NCI-H1417 (cell line): ENCODE data around the gene C5orf63.
A peak's percentile ranks its signal among the peaks of the same experiment; 100 is the strongest.
"Not testable (repeated sequence)": the region's sequence is repeated elsewhere in the genome, so short reads cannot be mapped to it uniquely, and the experiment has no call there.

Experiments used
- DNase-seq, 3 experiments: peaks; one replicate each; lab custom pipeline; 2025; lab: John Stamatoyannopoulos, UW

C5orf63 gene

DNA sequence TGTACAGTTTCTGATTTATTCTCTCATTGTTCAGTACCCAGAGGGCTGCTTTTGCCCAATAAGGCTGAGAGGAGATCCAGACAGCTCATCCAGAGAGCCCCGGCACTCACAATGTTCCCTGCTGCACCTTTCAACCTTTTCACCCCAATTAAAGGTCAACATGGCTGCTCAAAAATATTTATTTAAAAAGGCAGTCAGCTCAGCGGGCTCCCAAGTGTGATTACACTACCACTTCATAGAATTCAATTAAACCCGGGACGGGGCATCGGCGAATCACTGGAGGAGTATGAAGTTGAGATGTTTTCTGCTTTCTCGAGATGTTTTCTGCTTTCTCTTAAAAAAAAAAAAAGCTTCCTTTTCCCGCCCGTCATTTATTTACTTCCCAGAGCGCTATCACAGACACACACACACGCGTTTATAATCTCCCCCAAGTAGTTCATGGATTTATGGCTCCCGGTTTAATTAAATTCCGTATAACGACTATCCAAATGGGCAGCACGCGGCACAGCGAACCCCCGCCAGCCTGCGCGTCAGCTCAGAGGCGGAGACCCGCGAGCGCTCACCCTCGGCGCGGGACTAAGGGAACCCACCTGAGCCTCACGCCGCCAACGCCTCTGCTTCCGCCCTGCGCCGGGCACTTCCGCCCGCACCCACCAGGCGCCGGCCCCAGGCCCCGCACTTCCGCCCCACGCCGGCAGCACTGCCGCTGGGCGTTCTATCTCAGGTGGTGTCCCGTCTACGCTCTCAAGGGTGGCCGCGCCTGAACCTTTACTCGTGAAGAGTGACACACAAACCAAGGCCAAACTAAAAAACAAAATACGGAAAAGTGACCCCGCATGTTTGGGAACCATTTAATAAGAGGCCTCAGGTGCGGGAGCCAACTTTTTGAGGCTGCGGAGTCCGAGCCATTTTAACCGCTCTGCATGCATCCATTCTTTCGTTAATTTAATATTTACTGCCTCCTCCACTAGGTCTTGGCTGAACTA lies at the start of gene C5orf63:
Gene C5orf63, minus strand, starts transcription at position 642 of the 986 bp plus-strand sequence. CDS start 14,507 bp downstream, outside the sequence.
- peak; percentile 39 to 75 (median 65) for DNase-seq

DNA sequence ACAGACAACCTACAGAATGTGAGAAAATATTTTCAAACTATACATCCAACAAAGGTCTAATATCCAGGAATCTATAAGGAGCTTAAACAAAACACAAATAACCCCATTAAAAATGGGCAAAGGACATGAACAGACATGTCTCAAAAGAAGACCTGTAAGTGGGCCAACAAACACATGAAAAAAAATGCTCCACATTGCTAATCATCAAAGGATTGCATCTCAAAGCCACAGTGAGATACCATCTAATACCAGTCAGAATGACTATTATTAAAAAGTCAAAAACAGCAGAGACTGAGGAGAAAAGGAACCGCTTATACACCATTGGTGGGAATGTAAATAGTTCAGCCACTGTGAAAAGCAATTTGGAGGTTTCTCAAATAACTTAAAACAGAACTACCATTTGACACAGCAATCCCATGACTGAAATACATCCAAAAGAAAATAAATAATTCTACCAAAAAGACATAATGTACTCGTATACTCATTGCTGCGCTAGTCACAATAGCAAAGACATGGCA lies 39.1 kb upstream of the C5orf63 start:
- DNase-seq: no peak

DNA sequence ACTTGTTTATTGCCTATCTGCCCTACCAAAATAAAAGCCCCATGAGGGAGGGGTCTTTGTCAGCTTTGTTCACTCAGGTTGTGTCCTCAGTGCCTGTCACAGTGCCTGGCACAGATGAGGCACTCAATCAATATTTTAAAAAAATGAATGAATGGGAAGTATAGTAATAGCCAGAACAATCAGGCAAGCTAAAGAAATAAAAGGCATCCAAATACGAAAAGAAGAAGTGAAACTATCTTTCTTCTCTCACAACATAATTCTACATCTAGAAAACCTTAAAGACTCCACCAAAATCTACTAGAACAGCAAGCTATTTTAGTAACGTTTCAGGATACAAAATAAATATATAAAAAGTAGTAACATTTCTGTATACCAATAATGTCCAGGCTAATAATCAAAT lies 37.8 kb upstream of the C5orf63 start:
- DNase-seq: no peak

DNA sequence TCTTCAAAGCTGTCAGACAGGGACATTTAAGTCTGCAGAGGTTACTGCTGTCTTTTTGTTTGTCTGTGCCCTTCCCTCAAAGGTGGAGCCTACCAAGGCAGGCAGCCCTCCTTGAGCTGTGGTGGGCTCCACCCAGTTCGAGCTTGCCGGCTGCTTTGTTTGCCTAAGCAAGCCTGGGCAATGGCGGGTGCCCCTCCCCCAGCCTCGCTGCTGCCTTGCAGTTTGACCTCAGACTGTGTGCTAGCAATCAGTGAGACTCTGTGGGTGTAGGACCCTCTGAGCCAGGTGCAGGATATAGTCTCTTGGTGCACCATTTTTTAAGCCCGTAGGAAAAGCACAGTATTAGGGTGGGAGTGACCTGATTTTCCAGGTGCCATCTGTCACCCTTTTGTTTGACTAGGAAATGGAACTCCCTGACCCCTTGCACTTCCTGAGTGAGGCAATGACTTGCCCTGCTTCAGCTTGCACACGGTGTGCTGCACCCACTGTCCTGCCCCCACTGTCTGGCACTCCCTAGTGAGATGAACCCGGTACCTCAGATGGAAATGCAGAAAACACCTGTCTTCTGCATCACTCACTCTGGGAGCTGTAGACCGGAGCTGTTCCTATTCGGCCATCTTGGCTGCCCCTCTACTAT lies 35.4 kb upstream of the C5orf63 start:
- DNase-seq: not testable (repeated sequence)

DNA sequence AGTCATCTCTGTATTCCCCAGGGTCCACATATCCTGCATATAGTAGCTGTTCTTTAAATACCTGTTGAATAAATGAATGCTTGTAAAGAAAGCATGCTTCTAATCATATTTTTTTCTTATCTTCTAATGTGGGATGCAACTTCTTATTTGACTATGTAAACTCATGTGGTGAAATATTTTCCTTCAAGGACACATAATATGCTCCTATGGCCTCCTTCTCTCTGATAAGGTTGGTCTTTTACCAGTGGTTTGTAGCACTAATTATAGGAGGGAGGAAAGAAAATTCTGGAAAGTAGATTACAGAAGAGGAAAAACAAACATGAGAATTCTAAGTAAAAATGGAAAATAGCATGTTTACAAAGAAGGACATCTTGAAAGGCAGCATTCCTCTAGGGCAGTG lies 28.6 kb upstream of the C5orf63 start:
- no peak for DNase-seq

DNA sequence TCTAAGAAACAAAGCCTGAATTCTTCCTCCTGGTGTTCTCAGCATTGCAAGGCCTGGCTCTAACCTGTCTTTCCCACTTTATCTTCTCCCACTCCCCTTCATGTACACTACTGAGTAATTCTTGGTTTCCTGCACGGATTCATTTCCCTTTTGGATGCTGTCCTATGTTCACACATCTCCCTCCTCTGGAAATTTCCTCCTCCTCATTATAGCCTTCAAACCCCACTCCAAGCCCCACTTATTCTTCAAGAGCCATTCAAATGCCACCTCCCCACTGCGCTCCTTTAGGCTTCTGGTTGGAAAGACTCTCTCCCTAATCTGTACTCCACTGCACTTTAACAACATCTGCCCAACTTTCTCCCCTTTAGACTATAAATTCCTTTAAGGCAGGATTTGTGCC lies 28.2 kb upstream of the C5orf63 start:
- peak in 1 of 3 experiments; percentile 89 for DNase-seq

DNA sequence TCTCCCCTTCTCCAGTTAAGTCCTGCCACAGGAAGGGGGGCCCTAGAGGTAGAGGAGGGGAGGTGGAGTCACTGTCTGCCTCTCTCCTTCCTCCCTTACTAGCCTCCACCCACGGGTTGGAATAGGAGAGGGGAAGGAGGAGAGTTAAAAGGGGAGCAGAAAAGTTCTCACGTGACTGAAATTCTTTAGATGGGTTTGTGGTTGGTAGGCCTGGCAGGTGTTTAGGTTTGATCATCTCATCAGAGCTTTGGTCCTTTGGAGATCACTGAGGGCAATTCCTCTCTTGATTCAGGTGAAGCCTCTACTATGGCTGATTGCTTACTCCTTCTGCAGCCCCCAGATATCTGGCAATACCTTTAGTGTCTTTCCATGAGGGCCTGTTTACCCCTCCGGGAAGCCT lies 24.9 kb upstream of the C5orf63 start:
- no peak for DNase-seq

DNA sequence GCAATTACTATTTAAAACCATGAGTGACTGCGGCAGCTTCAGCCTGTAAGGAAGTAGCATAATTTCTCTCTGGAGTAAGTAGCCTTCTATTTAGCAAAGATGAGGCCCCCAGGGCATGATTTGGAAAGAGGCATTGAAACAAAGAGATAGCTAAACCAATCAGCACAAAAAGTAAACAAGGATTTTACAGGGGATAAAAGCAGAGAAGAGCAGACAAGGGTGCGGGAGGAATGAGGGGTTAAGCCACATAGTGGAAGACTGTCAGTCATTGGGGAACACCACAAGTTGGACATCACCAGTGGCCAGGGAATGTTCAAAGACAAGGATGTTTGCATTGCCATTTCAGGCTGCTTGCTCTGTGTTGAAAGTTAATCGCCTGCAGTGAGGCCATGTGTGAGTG lies 24.0 kb upstream of the C5orf63 start:
- DNase-seq: peak in 2 of 3 experiments; percentile 49 to 70

DNA sequence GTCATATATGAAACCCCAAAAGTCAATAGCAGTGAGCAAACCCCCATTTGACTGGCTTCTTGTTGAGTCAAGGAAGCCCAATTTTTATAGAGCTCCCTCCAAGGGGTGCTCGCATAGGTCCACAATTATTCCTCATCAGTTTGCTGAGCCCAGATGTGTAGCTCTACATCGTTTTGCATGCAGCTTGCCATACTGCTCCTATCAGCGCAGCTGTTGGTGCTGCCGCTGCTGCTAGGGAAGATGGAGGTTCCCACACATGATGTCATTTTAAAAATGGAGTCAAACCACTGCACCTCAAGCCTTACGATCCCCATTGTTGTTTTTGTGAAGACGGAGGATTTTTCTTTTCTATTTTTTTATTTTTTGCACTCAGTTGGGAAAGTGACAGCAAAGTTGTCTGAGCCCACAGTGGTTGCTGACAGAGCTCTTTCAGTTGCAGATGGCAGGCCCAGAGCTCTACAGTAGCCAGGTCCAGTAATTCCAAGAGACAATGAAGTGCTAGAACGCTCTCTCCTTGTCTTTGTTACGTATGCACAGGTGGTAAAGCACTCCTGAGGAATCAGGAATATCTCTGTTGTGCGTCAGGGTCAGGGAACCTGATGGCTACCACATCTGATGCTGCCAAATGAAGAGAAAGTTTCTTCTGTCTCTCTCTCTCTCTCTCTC lies 23.2 kb upstream of the C5orf63 start:
- DNase-seq: no peak

DNA sequence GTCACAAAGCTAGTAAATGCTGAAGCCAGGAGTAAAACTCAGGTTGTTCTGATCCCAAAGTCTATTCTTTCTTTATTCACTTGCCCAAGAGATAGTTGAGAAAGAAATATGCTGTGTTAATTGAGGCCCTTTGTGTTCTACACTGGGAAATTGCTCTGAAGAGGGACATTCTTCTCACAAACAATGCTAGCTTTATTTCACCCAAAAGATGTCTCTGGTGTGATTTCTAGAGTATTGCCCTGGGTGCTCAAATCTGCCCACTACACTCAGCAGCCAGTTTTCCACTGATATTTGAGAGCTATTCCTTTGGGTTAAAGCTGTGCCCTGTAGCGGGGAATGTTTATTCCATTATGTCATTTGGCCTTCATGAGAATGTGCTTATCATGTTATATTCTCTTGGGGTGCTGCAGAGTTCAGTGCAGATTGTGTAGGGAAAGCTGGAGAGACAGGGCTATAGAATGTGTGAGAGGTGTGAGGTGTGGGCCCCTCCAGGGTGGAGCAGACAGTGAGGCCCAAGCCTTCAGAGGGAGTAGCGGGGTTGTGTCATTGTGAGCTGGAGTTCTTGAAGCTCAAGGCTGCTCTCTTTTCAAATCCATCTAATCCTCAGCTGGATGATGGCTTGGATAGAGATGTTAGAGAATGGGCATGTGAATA lies 21.0 kb upstream of the C5orf63 start:
- DNase-seq: no peak

DNA sequence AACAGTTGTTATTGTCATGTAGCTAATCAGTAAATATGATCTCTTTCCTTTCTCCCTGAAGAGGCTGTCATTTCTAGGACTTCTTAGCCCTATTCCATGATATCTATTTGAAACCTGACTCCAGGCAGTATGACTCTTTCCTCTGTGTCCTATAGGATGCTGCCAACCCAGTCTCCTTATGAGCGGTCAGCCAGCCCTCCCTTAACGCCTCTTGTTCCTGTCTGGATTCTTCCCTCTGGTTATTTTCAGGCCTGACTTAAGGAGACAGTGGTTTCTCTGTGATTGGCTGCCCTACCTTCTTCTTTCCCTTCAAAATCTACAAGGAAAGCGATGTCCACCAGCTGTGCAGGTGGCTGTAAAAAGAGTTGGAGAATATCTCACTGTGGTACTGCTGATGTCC lies 19.4 kb upstream of the C5orf63 start:
- DNase-seq: peak in 1 of 3 experiments; percentile 13

DNA sequence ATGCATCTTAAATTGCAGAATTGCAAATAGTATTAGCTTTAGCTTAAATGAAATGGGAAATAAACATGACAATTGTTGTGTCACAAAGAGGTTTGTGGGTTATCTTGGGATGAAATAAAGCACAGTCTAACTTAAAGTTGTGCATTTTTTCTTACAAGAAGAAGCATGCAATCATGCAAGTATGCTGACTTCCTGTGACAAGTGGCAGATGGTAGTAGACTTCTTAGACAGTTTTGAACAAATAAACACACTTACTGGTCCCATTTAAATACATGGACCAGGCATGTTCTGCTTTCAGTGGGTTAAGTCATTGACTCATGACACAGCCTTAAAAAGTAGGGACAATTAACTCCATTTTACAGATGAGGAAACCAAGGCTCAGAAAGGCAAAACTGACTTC lies 15.9 kb upstream of the C5orf63 start:
- no peak for DNase-seq

DNA sequence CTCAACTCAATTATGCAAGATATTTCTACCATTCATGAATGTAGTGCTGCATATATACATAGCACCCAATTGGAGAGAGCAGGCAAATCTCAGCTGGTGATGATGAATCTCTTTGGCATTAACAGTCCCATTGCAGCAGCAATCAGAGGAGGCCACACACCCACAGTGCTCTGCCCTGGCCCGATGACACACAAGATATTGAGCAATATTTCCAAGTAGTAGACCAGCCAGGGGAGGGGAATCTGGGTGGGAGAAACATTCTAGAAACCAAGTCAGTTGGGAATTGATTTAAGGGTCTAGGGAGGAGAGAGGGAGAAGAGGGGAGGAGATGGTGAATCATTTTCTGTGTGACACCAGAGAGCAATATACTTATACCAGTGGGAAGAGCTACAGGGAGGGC lies 14.9 kb upstream of the C5orf63 start:
- DNase-seq: no peak

DNA sequence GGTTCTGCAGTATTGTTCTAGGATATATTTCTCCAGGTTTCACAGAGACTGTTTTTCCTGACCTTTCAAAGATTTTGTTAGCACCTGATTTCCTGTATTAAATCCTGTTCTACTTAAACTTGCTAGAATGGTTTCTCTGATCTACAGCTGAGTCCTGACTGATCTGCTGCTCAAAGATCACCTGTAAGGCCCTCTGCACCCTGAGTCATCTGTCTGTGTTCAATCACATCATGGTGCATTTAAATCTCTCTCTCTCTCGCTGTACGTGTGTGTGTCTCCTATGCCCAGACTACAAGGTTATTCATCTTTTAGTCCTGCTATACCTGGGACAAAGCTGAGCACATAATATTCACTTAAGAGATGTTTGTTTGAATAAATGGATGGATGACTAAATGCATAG lies 13.3 kb upstream of the C5orf63 start:
- no peak for DNase-seq

DNA sequence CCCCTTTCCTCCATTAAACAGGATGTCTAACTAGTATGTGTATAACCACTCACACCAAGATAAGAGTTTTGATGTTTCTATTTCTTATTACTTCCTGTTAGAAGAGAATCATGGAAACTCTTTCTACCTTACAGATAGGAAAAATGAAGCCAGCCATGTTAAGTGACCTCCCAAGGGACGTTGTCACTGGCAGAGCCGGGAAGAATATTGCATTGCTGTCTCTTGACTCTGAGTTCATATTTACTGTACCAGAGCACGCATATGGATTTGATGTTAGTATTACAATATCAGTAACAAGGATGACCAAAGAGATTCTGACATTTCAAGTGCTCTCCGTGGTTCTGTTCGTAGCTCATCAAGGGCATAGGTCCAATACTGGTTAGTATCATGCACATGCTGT lies 12.5 kb upstream of the C5orf63 start:
- DNase-seq: peak in 1 of 3 experiments; percentile 63

DNA sequence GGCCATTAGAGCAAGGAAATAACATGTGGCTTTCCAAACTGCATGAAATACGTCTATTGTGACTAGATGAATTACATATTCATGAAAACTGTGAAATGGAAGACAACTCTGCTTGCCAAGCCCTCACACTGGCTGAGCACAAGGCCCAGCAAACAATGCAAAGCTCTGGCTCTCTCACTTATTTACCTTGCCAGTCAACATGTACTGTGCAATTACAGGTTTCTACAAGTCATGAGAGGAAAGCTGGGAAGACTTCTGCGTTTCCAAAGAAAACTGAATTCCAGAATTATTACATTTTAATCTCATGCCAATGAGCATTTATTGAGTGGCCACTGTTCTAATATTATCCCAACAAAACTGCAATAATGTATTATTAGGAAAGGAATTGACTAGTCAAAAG lies 12.1 kb upstream of the C5orf63 start:
- peak in 1 of 3 experiments; percentile 5 for DNase-seq

DNA sequence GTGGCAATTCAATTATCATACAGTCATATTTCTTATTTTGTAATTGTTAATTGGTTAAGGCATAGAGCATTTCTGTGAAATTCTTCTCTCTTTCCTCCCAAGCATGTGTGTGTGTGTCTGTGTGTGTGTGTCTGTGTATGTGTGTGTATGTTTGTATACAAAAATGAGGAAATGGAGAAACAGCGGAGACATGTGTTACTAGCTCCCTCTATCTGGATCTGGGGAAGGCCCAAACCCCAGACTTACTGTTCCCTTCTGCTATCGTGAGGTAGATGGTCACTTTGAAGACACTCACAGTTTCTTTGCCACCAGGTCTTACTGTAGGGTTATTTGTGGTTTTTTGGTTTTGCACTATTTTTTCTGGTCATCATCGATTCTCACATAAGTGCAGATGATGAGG lies 11.4 kb upstream of the C5orf63 start:
- no peak for DNase-seq

DNA sequence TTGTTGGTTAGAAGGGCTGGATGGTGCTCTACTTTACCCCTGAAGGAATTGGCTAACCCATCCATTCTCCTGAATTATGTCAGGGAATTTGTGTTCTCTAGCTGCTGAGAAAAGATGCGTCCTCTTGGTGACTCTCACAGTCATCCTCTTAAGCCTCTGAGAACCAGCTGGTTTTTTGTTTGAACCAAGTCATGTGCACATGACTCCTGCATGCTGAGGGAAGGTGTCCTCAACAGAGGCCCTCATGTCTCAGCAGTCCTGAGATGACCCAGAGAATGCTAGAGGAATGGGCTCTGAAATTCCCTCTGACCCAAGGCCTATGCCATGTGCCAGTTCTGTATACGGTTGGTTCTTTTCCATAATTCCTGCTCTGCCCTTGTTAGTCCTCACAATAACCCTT lies 10.4 kb upstream of the C5orf63 start:
- DNase-seq: no peak

DNA sequence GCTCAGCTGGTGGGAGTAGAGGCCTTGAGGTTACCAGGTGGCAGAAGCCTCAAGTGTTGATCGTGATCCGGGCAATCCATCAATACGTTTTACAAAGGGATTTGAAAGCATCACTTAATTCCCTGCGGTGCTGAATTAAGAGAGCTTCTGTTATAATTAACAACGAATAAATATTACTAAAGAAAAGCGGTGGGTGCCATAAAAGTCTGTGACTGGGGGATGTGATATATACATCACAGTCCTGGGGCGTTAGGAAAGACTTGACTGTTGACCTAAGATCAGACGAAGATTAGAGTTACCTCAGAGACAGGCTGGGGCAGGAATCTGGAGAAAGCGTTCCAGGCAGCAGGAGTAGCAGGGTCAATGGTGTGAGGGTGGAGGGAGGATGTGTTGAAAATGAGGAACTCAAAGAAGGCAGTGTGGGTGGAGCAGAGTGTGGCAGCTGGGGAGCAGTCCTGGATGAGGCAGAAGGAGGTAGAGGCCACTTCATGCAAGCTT lies 6.7 kb upstream of the C5orf63 start:
- DNase-seq: peak; percentile 47 to 97 (median 81)

DNA sequence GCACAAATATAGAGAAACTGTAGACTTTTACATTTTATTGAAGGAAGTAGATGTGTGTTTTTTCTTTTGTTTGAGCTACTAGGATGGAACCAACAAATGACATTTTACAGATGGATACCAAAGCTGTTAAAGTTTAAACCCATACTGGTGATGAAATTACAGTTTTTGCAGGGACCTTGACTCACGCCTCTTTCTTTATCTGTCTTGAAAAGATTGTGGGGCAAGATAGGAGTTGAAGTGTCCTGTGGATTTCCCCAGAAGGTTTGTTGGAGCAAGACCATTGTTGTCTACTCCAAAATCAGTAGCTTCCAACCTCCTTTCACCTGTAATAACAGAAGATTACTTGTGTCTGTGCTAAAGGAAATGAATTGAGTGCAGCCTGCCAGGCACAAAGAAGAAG lies 4.1 kb upstream of the C5orf63 start:
- no peak for DNase-seq

DNA sequence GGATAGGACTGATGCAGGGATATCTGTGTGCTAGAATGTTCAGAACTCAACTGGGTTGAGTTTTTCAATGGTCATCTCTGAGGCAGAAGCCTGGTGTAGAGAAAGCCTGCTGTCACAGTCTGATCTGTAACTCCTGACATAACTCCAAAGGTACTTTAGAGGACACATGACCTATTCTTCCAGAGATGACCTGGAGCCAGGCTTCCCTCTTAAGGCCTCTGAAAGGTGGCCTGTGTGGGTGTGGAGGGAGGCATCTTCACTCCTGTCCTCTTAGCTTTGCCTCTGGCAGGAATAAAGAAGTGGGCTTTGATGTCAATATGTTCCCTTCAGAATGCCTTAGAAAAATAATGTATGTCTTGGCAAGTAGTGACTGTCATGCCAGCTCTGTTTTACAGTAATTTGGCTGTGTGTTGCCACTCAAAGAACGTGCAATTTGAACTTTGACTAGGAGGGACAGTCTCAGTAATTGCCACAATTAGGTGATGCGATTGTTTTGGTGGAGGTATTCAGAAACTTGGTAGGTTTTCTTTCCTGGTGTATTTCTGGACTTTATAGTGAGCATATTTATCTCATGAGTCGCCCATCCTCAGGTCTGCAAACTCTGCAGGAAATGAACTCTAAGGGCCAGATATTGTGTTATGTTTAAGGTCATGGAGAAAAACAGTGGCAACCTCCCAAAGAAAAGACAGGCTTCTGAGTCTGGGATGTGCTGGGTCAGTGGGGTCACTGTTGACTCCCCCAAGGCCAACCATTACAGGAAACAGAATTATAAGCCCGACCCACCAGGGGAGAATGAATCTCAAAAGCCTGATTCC lies 3.2 kb upstream of the C5orf63 start:
- no peak for DNase-seq
